C4-2B (cell line): ENCODE results near the gene TXNDC17.
A peak's percentile ranks its signal among the peaks of the same experiment; 100 is the strongest.

Source experiments
- H3K27ac ChIP-seq: fragments of 450-650 bp; 2 replicates; pipeline ENCODE4 v1.5.1; 2017
- ZFX ChIP-seq: fragments of 450-650 bp; IDR thresholded peaks from 2 replicates; pipeline ENCODE4 v1.6.1; 2017
- TF ChIP-seq, protein P1 (sequence below): fragments of 450-650 bp; conservative IDR thresholded peaks from 2 replicates; pipeline ENCODE4 v1.5.1; 2017; ENCODE audit warnings: mild to moderate bottlenecking

Gene TXNDC17

DNA sequence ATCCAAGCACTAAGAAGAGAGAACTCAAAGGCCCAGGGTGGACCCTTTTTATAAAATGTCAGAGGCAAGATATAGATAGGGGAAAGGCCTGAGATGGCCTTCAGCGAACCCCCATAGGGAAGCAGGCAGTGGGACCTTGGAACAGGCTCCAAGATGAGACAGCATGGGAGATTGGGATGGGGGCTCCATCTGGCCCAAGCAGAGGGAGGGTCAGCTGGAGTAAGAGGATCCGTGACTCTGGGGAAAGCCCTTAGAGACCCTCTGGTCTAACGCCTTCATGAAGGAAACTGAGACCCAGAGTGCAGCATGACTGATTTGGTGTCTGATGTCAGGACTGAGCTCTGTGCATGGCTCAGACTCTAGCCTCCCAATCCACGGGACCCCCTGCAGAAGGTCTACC is 41.5 kb downstream of the TXNDC17 start:
- H3K27ac ChIP-seq = no peak overlapping the region
- TF ChIP-seq, protein P1, sequence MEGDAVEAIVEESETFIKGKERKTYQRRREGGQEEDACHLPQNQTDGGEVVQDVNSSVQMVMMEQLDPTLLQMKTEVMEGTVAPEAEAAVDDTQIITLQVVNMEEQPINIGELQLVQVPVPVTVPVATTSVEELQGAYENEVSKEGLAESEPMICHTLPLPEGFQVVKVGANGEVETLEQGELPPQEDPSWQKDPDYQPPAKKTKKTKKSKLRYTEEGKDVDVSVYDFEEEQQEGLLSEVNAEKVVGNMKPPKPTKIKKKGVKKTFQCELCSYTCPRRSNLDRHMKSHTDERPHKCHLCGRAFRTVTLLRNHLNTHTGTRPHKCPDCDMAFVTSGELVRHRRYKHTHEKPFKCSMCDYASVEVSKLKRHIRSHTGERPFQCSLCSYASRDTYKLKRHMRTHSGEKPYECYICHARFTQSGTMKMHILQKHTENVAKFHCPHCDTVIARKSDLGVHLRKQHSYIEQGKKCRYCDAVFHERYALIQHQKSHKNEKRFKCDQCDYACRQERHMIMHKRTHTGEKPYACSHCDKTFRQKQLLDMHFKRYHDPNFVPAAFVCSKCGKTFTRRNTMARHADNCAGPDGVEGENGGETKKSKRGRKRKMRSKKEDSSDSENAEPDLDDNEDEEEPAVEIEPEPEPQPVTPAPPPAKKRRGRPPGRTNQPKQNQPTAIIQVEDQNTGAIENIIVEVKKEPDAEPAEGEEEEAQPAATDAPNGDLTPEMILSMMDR = no peak

DNA sequence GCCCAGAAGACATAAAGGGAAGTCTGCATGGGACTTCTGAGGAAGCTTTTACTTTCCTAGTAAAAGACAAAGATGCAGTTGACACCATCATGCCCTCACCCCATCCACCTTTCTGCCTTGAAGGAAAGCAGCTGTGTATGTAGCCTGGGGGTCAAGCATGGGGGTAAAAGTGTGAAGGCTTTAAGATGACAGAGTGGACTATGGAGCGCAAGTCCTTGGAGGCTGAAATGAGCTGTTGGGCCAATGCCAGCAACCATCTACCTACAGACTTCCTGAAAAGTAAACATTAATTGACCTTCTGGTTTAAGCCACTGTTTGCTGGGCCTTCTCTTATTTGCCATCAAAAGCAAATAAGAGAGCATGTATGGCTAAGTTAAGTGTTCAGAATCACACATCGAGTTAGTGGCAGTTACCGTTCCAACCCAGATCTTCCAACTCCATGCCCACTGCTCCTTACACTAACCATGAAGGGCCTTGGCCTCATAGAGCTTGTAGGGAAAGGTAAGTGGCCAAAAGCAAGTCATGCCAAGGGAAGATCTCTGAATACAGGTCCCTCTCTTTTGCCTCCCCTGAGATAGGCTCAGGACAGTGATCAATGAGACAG is 42.3 kb downstream of the TXNDC17 start:
- peak overlapping the region; percentile 36 for H3K27ac ChIP-seq
- TF ChIP-seq, protein P1 = no peak
- TF ChIP-seq ZFX = no peak

DNA sequence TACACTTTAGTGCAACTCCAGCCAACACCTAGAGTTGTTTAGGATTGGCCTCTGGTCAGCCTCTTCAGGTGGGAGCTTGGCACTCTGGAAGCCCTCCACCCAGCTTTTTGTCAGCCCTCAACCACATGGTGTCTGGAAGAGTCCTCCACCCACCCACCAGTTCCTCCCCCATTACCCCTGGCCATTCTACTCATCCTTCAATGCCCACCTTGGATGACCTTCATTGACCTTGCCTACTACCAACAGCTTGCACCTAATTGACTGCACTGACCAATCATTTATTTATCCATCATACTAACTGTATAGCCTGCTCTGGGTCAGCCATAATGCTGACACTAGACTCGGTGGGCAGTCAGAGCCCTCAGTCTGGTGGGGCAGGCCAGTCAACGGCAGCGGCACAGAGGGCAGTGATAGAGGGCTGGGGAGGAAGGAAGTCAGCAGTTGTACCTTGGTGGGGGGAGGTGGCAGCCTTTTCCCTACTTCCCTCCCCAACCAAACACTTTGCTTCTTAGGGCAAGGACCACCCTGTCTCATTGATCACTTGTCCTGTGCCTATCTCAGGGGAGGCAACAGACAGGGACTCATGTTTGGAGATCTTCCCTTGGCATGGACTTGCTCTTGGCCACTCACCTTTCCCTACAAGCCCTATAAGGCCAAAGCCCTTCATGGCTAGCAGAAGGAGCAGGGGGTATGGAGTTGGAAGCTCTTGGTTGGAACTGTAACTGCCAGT is 43.0 kb downstream of the TXNDC17 start:
- TF ChIP-seq, protein P1 = no peak
- no peak for TF ChIP-seq ZFX
- H3K27ac ChIP-seq = peak overlapping the region; percentile 36

DNA sequence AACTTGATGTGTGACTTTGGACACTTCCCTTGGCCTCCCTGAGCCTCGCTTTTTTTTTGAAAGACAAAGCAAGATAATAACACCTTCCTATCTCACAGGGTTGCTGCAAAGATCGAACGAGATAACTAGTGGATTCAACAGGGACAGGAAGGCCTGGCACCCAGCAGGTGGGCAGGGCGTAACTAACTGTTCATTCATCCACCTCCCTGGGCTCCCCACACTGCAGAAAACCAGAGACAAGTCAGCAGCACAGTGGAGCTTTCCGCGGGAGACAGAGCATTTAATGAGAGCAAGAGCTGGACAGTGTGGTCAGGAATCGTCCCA is 43.6 kb downstream of the TXNDC17 start:
- H3K27ac ChIP-seq = no peak overlapping the region
- no peak for TF ChIP-seq ZFX
- TF ChIP-seq, protein P1 = no peak

DNA sequence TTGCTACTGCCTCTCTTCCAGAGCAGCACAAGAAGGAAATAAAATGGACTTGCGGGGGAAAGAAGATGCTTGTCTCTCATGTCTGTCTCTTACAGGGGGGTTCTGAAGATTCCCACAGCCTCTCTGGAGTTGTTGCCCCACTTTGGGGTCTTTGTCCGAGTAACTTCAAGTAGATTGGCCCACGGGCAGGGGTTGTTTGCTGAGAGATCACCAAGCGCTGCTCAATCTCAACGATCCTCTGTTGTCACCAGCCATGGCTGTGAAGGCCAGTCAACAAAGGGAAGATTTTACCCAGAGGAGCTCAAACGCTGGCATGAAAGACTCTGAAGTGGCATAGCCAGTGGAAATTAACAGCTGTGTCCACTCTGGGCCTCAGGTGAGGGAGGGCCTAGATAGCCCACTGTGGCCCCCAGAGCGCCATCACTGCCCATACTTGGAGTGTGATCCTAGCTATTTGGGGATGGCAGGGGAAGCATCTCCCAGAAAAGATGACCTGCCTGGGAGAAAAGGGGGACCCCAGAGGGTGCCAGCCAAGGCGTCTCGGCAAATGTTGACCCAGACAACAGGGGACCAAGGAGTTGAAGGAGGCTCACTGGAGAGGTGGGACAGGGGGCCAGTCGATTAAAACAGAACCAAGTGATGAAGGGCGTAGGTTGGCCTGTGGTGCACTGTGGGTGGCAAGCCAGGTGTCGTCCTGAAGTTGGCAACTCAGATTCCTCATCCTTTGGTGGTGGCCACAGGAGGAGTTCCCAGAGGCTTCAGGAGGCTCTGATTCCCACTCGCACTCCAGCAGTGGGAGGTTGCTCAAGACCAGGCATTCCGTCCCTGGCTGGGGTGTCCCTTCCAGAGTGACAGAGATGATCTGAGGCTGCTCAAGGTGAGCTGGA is 44.3 kb downstream of the TXNDC17 start:
- no peak overlapping the region for H3K27ac ChIP-seq
- TF ChIP-seq, protein P1 = no peak
- no peak for TF ChIP-seq ZFX

DNA sequence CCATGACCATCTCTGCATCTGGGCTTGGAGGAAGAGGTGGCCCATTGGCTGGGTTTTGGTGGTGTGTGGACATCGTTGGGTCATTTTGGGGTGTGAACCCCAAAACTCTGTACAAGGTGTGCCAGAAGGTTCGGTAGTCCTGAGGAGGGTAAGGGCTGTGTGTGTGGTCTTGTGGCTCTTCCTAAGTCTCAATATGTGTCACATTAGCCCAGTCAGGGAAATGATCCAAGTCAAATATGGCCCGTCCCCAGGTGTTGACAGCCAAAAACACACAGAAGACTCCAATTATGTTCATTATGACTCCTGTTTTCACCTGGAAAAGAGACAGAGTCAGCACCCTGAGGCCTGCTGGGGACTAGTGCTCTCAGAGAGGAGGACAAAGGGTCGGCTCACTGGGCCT is 45.2 kb downstream of the TXNDC17 start:
- H3K27ac ChIP-seq = no peak overlapping the region
- no peak for TF ChIP-seq ZFX
- TF ChIP-seq, protein P1 = no peak

DNA sequence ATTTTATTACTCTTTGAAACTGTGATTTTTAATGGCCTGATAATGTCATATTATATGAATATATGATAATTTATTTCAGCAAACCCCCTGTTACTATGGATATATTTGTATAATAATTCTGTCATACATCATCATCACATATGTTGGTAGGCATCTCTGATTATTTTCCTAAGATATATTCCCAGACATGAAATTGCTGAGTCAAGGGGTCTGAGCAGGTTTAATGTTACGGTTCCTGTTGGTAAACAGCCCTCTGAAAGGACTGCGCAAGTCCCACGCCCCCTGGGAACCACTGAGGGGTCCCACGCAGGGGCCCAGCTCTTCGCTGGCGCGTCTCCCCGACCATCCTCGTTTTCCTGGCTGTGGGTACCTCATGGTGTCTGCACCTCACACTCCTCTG is 48.1 kb downstream of the TXNDC17 start:
- no peak overlapping the region for H3K27ac ChIP-seq
- TF ChIP-seq, protein P1 = no peak
- TF ChIP-seq ZFX = no peak
